OCI-LY7 (cell line): ENCODE data around the gene GOLPH3. TPM values are rescaled to one million over a fixed set of nuclear protein-coding genes. Genes with fewer than 3 reads are reported as not detected.

Experiments used
- BruUV-seq: library from RNA; stranded (reverse); fragments of 400-500 nt; replicated peaks from 2 replicates; lab custom pipeline; 2021; lab: Mats Ljungman, UMichigan
- CTCF ChIA-PET: fragments of 300-600 bp; sonication (Branson Sonifier 250); formaldehyde crosslinking; loops from one replicate; lab custom pipeline; 2022; ENCODE audit warnings: antibody characterized with exemption; ENCODE audit not compliant: unreplicated experiment; lab: Charles Lee
- POLR2A ChIA-PET: fragments of 300-600 bp; sonication (Branson Sonifier 250); formaldehyde crosslinking; loops from one replicate; lab custom pipeline; 2022; ENCODE audit warnings: antibody characterized with exemption; lab: Charles Lee
- DNase-seq: peaks from one replicate; pipeline ENCODE4 v3.0.0-alpha.2; 2015; ENCODE audit warnings: low spot score
- H2AFZ ChIP-seq: fragments of 200-600 bp; sonication (generic), shearing (Covaris generic); 2 replicates; pipeline ENCODE4 v1.6.1; 2014; ENCODE audit warnings: mild to moderate bottlenecking, antibody characterized with exemption, low read length, moderate library complexity
- H3K27ac ChIP-seq: fragments of 200-600 bp; sonication (generic); 2 replicates; pipeline ENCODE4 v1.5.1; 2014; ENCODE audit warnings: mixed run types, low read depth, mild to moderate bottlenecking, moderate library complexity, low read length, inconsistent platforms; ENCODE audit not compliant: poor library complexity, severe bottlenecking
- H3K36me3 ChIP-seq: fragments of 200-600 bp; sonication (generic); 2 replicates; pipeline ENCODE4 v1.6.1; 2014; ENCODE audit warnings: mild to moderate bottlenecking, antibody characterized with exemption, low read length, moderate library complexity, mixed read lengths; ENCODE audit not compliant: insufficient read depth
- H3K4me1 ChIP-seq: fragments of 200-600 bp; sonication (generic); 2 replicates; pipeline ENCODE4 v1.5.1; 2014; ENCODE audit warnings: mild to moderate bottlenecking, low read length; ENCODE audit not compliant: insufficient read depth, poor library complexity, severe bottlenecking
- H3K4me2 ChIP-seq: fragments of 200-600 bp; sonication (generic); 2 replicates; pipeline ENCODE4 v1.6.1; 2014; ENCODE audit warnings: mild to moderate bottlenecking, low read length
- H3K4me3 ChIP-seq: fragments of 200-600 bp; sonication (generic); 2 replicates; pipeline ENCODE4 v1.5.1; 2014; ENCODE audit warnings: mild to moderate bottlenecking, low read depth, low read length; ENCODE audit not compliant: poor library complexity, severe bottlenecking
- H3K79me2 ChIP-seq: fragments of 200-600 bp; sonication (generic); 2 replicates; pipeline ENCODE4 v1.6.1; 2016; ENCODE audit warnings: low read depth, mild to moderate bottlenecking, low read length, moderate library complexity, mixed read lengths; ENCODE audit not compliant: insufficient read depth
- H3K9me2 ChIP-seq: fragments of 200-600 bp; sonication (generic); 2 replicates; pipeline ENCODE4 v1.6.1; 2016; ENCODE audit warnings: mild to moderate bottlenecking, low read length, mixed read lengths; ENCODE audit not compliant: insufficient read depth
- H3K9me3 ChIP-seq: fragments of 200-600 bp; sonication (generic); 2 replicates; pipeline ENCODE4 v1.6.1; 2014; ENCODE audit warnings: mild to moderate bottlenecking, mixed run types, low read length, mixed read lengths
- H4K20me1 ChIP-seq: fragments of 200-600 bp; sonication (generic); 2 replicates; pipeline ENCODE4 v1.6.1; 2014; ENCODE audit warnings: mild to moderate bottlenecking, antibody characterized with exemption, low read length, moderate library complexity, mixed read lengths; ENCODE audit not compliant: insufficient read depth
- CTCF ChIP-seq: fragments of 200-600 bp; sonication (generic); conservative IDR thresholded peaks from 2 replicates; pipeline ENCODE4 v1.5.1; 2014; ENCODE audit warnings: mild to moderate bottlenecking, antibody characterized with exemption, low read length, moderate library complexity, mixed read lengths
- EZH2phosphoT487 ChIP-seq: fragments of 200-600 bp; sonication (generic); IDR thresholded peaks from 2 replicates; pipeline ENCODE4 v1.6.1; 2018; ENCODE audit warnings: low read depth, borderline replicate concordance, mild to moderate bottlenecking, mixed run types, antibody characterized with exemption, low read length, moderate library complexity, mixed read lengths
- intact Hi-C: fragments of 100-400 bp; cut with micrococcal nuclease; formaldehyde crosslinking; loops from one replicate; pipeline ENCODE4 v1.10.0; 2022; ENCODE audit not compliant: unreplicated experiment
- total RNA-seq, 2 experiments: library from RNA; depleted of rRNA in 1 of 2; stranded (reverse); fragments of >200 nt in 1 of 2; shearing (Covaris generic) in 1 of 2; gene quantifications; 2 replicates each; pipeline ENCODE4 v1.2.3, GENCODE V29; 2014 to 2022

The GOLPH3 gene
- total RNA-seq, 2 experiments from 2014 or later: 35.9 to 53.8 TPM

GRCh38 chr5:32136342-32136741 lies 37.8 kb downstream of the GOLPH3 start:
- no TSS peak for BruUV-seq
- ChIA-PET POLR2A (interaction anchor here (0.6 to 1.3 kb wide), 2 partner anchors 10 to 251 kb away, joined by 3 to 5 read pairs; no protein-coding TSS in a partner anchor), CTCF (no interaction called here)
- Histone ChIP-seq H4K20me1 (no peaks in the 10 kb centered on the region), H2AFZ (no peak overlapping the region), H3K4me1 (no peaks in the 10 kb centered on the region), H3K79me2 (no peaks in the 10 kb centered on the region; the same call in 1 of the 2 replicates), H3K4me3 (no peak overlapping the region), H3K4me2 (no peak overlapping the region), H3K27ac (no peak overlapping the region), H3K9me2 (no peaks in the 10 kb centered on the region), H3K9me3 (no peaks in the 10 kb centered on the region), H3K36me3 (peaks cover 60% of the 10 kb centered on the region)
- intact Hi-C loops: no loop called here
- no peak for TF ChIP-seq CTCF
- no peak for TF ChIP-seq EZH2phosphoT487
- DNase-seq: no peak

- H3K4me2 ChIP-seq: no peak overlapping the region
- H2AFZ ChIP-seq: no peak overlapping the region
- peaks cover 6% of the 10 kb centered on the region; the same call in 1 of the 2 replicates for H3K79me2 ChIP-seq
- TSS peak; percentile 49 for BruUV-seq
- no peaks in the 10 kb centered on the region for H3K9me3 ChIP-seq
- no peaks in the 10 kb centered on the region for H3K9me2 ChIP-seq
- H3K36me3 ChIP-seq: peaks cover 62% of the 10 kb centered on the region
- ChIA-PET CTCF (no interaction called here), POLR2A (interaction anchor here (0.6 to 1.3 kb wide), 4 partner anchors 9 to 664 kb away, joined by 3 to 5 read pairs (median 4); no protein-coding TSS in a partner anchor)
- no peaks in the 10 kb centered on the region for H3K4me1 ChIP-seq
- TF ChIP-seq CTCF (no peak), EZH2phosphoT487 (no peak)
- no peak overlapping the region for H3K4me3 ChIP-seq
- no peak overlapping the region for H3K27ac ChIP-seq
- intact Hi-C loops: no loop called here
- no peaks in the 10 kb centered on the region for H4K20me1 ChIP-seq
- no peak for DNase-seq
Observed at GRCh38 chr5:32135086-32135485, 39.0 kb downstream of the GOLPH3 start.

- ChIA-PET CTCF (no interaction called here), POLR2A (interaction anchor here (0.6 to 1.1 kb wide), 5 partner anchors 13 to 385 kb away, joined by 3 to 4 read pairs (median 3); no protein-coding TSS in a partner anchor)
- Histone ChIP-seq H3K9me2 (no peaks in the 10 kb centered on the region), H4K20me1 (no peaks in the 10 kb centered on the region), H3K27ac (no peak overlapping the region), H3K4me1 (no peaks in the 10 kb centered on the region), H3K4me2 (no peak overlapping the region), H3K4me3 (no peak overlapping the region), H3K79me2 (peaks cover 11% of the 10 kb centered on the region; the same call in 1 of the 2 replicates), H3K9me3 (no peaks in the 10 kb centered on the region), H3K36me3 (peaks cover 52% of the 10 kb centered on the region), H2AFZ (no peak overlapping the region)
- BruUV-seq: no TSS peak
- intact Hi-C loops: no loop called here
- TF ChIP-seq CTCF: no peak
- no peak for TF ChIP-seq EZH2phosphoT487
- DNase-seq: no peak
Observed at GRCh38 chr5:32132757-32133156, 41.4 kb downstream of the GOLPH3 start.
